ENCODE results near the gene ADAT3. TPM values are rescaled to one million over a fixed set of nuclear protein-coding genes. Genes with fewer than 3 reads are reported as not detected.
"Not testable (repeated sequence)": the region's sequence is repeated elsewhere in the genome, so short reads cannot be mapped to it uniquely, and the experiment has no call there.

The ADAT3 gene
- total RNA-seq, 1 donor from 2014 or later = 10.9 TPM

DNA sequence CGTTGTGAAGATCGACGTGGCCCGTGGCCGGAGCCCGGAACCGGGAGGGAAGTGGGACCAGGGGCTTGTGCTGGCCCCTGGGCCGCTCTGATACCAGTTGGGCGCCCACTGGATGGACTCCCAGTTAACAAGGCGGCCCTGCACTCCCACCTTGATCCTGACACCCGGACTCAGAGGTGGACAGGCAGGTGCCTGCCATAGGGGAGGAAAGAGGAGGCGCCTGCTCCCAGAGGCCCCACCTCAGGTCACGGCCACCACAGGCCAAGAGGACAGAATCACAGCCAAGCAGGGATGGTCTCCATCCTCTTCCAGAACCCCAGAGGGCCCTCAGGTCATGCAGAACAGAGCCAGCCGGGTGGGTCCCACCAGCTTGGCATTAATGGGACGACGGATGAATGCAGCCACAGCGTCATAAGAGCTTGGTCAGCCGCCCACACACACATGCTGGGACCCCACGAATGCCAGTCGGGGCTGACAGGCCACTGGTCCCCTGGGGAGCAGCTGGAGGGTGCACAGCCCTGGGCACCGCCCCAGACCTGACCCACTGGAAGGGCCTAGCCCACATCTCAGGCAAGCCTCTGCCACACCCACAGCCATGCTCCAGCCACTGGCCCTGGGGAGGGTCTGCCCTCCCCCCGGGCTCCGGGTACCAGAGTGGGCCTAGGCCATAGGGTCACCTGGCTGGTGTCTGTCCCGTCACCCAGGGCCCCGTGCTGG lies 32.2 kb upstream of the ADAT3 start:
- no peak overlapping the region for H3K27ac Mint-ChIP-seq (ENCODE audit: unreplicated experiment)
- TF ChIP-seq, protein P1, sequence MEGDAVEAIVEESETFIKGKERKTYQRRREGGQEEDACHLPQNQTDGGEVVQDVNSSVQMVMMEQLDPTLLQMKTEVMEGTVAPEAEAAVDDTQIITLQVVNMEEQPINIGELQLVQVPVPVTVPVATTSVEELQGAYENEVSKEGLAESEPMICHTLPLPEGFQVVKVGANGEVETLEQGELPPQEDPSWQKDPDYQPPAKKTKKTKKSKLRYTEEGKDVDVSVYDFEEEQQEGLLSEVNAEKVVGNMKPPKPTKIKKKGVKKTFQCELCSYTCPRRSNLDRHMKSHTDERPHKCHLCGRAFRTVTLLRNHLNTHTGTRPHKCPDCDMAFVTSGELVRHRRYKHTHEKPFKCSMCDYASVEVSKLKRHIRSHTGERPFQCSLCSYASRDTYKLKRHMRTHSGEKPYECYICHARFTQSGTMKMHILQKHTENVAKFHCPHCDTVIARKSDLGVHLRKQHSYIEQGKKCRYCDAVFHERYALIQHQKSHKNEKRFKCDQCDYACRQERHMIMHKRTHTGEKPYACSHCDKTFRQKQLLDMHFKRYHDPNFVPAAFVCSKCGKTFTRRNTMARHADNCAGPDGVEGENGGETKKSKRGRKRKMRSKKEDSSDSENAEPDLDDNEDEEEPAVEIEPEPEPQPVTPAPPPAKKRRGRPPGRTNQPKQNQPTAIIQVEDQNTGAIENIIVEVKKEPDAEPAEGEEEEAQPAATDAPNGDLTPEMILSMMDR (IDR thresholded peaks at IDR 0.05; ENCODE audit: partially characterized antibody, unreplicated experiment) = no peak
- no peak for DNase-seq
- no peaks in the 10 kb centered on the region for H3K36me3 Mint-ChIP-seq (ENCODE audit: unreplicated experiment)
- peaks cover 12% of the 10 kb centered on the region for H3K9me3 Mint-ChIP-seq (ENCODE audit: unreplicated experiment)
- H3K4me1 Mint-ChIP-seq (ENCODE audit: low read depth, unreplicated experiment) = peaks cover 12% of the 10 kb centered on the region
- H3K4me3 Mint-ChIP-seq (ENCODE audit: unreplicated experiment) = no peak overlapping the region
- peaks cover 10% of the 10 kb centered on the region for H3K27me3 Mint-ChIP-seq (ENCODE audit: unreplicated experiment)

DNA sequence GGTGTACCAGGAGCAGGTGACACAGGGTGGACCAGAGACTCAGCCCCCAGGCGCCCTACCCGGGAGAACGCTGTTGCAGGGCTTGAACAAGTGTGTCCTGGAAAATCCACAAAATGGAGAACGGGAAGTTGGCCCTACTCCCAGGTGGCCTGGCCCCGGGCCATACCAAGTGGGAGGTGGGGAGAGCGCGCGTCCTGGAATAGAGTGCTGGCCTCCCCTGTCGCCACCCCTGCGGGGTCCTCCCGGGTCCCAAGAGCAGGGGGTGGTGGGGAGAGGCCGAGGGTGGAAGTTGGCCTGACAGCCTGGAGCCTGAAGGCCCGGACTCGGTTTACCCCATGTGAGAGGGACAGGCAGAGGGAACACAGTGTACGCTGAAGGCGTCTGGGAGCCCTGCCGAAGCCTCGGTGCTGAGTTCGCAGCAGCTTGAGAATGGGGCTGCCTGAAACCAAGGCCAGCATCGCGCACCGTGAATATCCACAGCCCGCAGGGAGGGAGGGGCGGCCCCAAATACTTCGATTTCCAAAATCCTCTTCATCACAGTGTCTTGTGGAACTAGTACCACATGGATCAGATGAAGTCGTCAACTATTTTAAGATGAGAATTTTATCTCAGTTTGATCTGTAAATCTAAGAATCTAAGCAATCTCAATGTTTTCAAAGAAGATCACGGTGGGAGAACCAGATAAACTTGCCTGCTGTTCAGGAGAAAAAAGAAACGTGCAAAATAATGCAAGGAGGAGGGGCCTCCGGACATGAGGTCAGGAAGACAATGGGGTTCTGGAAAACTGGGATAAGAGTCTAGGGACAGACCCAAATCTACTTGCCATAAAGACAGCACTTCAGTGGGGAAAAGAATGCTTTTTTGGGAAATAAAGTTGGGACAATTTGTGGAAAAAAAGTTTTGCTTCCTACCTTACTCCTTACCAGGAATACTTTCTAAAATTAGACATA lies 31.4 kb upstream of the ADAT3 start:
- TF ChIP-seq, protein P1 (IDR thresholded peaks at IDR 0.05; ENCODE audit: partially characterized antibody, unreplicated experiment) = no peak
- Mint-ChIP-seq H3K27ac (ENCODE audit: unreplicated experiment) (peak overlapping the region; percentile 17), H3K9me3 (ENCODE audit: unreplicated experiment) (peaks cover 12% of the 10 kb centered on the region), H3K36me3 (ENCODE audit: unreplicated experiment) (no peaks in the 10 kb centered on the region), H3K4me3 (ENCODE audit: unreplicated experiment) (peak overlapping the region; percentile 96), H3K27me3 (ENCODE audit: unreplicated experiment) (peaks cover 10% of the 10 kb centered on the region), H3K4me1 (ENCODE audit: low read depth, unreplicated experiment) (peaks cover 15% of the 10 kb centered on the region)
- DNase-seq = no peak

DNA sequence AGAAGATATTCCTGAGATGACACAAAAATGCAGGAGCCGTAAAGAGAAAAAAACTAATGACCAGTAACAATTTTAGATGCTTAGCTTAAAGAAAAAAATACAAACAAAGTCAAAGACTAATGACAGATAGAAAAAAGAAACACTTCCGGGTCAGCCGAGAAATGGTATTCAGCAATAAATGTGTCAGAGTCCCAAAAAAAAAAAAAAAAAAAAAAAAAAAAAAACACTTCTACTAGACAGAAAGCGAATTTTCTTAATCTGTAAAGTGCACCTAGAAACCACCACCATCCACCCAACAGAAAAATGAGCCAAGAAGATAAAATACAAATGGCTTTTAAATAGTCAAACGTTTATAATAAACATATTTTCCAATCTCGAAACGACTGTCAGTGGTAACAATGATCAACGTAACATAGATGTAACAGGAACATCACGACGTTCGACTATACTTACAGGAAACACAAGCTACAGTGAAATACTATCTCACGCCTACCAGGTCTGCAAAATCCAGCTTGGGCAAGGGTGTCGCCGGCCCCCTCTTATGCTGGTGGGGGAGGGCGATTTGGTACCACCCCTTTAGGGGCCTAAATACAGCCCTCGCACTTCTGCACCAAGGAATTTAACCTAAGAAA lies 30.5 kb upstream of the ADAT3 start:
- TF ChIP-seq, protein P1 (IDR thresholded peaks at IDR 0.05; ENCODE audit: partially characterized antibody, unreplicated experiment) = no peak
- peak overlapping the region; percentile 43 for H3K27ac Mint-ChIP-seq (ENCODE audit: unreplicated experiment)
- peaks cover 12% of the 10 kb centered on the region for H3K9me3 Mint-ChIP-seq (ENCODE audit: unreplicated experiment)
- peaks cover 15% of the 10 kb centered on the region for H3K4me1 Mint-ChIP-seq (ENCODE audit: low read depth, unreplicated experiment)
- peak overlapping the region; percentile 96 for H3K4me3 Mint-ChIP-seq (ENCODE audit: unreplicated experiment)
- DNase-seq = no peak
- no peaks in the 10 kb centered on the region for H3K36me3 Mint-ChIP-seq (ENCODE audit: unreplicated experiment)
- H3K27me3 Mint-ChIP-seq (ENCODE audit: unreplicated experiment) = peaks cover 10% of the 10 kb centered on the region

DNA sequence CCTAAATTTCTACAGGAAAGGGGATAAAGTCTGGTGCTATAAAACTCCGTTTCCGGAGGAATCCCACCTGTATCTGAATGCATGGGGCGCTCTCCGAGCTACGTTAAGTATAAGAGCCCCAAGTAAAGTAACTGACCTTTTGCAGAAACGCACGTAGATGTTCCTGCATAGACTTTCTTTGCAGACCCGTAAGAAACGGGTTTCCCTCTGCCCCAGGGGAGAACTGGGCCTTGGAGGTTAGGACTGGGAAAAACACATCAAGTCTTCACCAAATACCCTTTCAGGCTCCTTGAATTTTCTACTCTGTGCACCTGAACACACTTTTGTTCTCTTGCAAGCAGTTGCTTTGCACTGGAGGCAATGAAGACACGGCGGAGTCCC lies 29.9 kb upstream of the ADAT3 start:
- not testable (repeated sequence) for H3K27me3 Mint-ChIP-seq (ENCODE audit: unreplicated experiment); DNase-seq; H3K36me3 Mint-ChIP-seq (ENCODE audit: unreplicated experiment)
- Mint-ChIP-seq H3K4me1 (ENCODE audit: low read depth, unreplicated experiment) (peaks cover 15% of the 10 kb centered on the region), H3K9me3 (ENCODE audit: unreplicated experiment) (peaks cover 12% of the 10 kb centered on the region), H3K27ac (ENCODE audit: unreplicated experiment) (peak overlapping the region; percentile 70), H3K4me3 (ENCODE audit: unreplicated experiment) (peak overlapping the region; percentile 96)

DNA sequence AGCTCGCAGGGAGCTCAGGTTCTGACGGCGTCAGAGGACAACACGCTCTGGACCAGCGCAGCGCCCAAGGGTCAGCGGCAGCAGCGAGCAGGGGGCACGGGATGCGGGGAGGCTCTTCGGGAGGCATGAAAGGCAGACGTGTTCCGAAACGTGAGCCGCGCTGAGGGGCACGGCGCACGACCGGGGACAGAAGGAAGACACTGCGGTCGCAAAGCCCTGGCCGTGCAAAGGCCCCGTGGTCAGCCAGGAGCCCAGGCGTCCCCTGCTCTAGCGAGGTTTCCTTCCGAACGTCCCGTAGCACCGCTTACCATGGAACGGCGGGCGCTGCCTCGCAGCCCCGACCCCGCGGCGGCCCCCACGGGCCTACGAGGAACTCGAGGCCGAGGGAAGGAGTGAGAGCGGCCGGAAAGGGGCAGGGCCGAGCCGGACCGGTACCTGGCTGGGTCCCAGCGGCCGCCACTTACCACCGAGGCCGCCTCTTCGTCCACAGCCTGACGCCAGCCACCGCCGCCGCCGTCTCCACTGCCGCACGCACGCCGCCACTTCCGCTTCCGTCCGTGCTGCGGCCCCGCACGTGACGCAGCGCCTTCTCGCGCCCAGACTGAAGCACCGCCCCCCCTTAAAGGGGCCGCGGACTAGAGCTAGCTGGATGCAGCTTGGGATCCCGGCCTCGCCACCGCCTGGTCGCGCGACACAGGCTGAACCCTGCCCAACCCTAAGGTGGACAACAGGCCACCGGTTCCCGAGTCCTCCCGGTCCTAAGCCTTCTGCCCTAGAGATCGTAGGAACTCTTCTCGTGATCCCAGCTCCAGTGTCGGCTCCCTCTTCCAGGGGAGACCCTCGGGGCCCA lies 29.3 kb upstream of the ADAT3 start:
- H3K27ac Mint-ChIP-seq (ENCODE audit: unreplicated experiment) = peak overlapping the region; percentile 88
- TF ChIP-seq, protein P1 (IDR thresholded peaks at IDR 0.05; ENCODE audit: partially characterized antibody, unreplicated experiment) = no peak
- H3K4me3 Mint-ChIP-seq (ENCODE audit: unreplicated experiment) = peak overlapping the region; percentile 96
- H3K4me1 Mint-ChIP-seq (ENCODE audit: low read depth, unreplicated experiment) = peaks cover 15% of the 10 kb centered on the region
- no peaks in the 10 kb centered on the region for H3K36me3 Mint-ChIP-seq (ENCODE audit: unreplicated experiment)
- DNase-seq = peak; percentile 94
- peaks cover 10% of the 10 kb centered on the region for H3K27me3 Mint-ChIP-seq (ENCODE audit: unreplicated experiment)
- H3K9me3 Mint-ChIP-seq (ENCODE audit: unreplicated experiment) = peaks cover 12% of the 10 kb centered on the region

DNA sequence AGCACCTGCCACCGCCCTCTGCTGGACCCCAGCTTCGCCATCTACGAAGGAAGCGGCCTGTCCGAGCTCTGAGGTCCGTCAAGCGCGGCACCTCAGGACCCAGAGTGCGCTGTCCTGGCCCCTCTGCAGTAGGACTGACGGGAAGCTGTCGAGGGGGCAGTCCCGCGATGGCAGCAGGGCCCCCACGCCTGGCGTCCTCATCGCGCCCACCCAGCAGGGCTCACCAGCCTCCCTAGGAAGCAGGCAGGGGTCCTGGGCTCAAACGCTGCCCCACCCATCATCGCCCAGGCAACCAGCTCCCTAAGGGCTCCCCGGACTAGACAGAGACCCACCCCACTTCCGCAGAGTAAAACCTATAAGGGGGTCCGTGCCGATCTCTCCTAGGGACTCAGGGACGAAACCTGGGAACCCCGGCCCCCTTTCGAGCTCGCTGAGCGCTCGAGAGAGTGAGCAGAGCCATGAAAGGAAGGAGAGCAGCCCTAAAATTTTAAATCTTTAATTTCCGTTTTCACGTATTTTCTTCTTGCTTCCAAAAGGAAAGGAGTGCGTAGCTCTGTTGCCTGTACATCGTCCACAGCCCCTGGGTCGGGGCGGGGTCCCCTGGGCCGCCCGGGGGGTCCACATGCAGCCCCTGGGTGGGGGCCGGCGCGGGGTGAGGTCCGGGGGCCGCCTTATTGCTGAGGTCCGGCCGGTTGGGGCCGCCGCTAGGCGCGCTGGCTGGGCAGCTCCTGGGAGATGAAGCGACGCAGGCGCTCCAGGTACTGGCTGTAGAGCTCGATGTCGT lies 28.5 kb upstream of the ADAT3 start:
- Mint-ChIP-seq H3K27ac (ENCODE audit: unreplicated experiment) (peak overlapping the region; percentile 88), H3K4me3 (ENCODE audit: unreplicated experiment) (peak overlapping the region; percentile 89), H3K4me1 (ENCODE audit: low read depth, unreplicated experiment) (peaks cover 15% of the 10 kb centered on the region), H3K9me3 (ENCODE audit: unreplicated experiment) (peaks cover 12% of the 10 kb centered on the region)
- DNase-seq; H3K36me3 Mint-ChIP-seq (ENCODE audit: unreplicated experiment); H3K27me3 Mint-ChIP-seq (ENCODE audit: unreplicated experiment): not testable (repeated sequence)

Data from glutamatergic neuron (in vitro differentiated cells).